BLaER1 treated with 17β-estradiol and CSF1 and Interleukin-3, amounts not matched to agents 10 nM and 100 nM (cell line): ENCODE data around the gene LUZP1.

Source experiments
- H3K27ac ChIP-seq, 11 experiments: shearing (Covaris generic); formaldehyde crosslinking; 2 replicates each; pipeline ENCODE4 v1.8.1; 2022
- H3K27me3 ChIP-seq, 11 experiments: shearing (Covaris generic); formaldehyde crosslinking; 2 replicates each; pipeline ENCODE4 v1.8.1; 2022
- H3K36me3 ChIP-seq, 11 experiments: shearing (Covaris generic); formaldehyde crosslinking; 2 replicates each; pipeline ENCODE4 v1.8.1; 2022
- H3K4me1 ChIP-seq, 10 experiments: shearing (Covaris generic); formaldehyde crosslinking; 2 replicates each; pipeline ENCODE4 v1.8.1; 2022
- H3K4me2 ChIP-seq, 11 experiments: shearing (Covaris generic); formaldehyde crosslinking; 2 replicates each; pipeline ENCODE4 v1.8.1; 2022
- H3K4me3 ChIP-seq, 10 experiments: shearing (Covaris generic); formaldehyde crosslinking; 2 replicates each; pipeline ENCODE4 v1.8.1; 2022
- H3K9ac ChIP-seq, 11 experiments: shearing (Covaris generic); formaldehyde crosslinking; 2 replicates each; pipeline ENCODE4 v1.8.1; 2022
- H3K9me3 ChIP-seq, 11 experiments: shearing (Covaris generic); formaldehyde crosslinking; replicated peaks in 1 of 11; 2 replicates each; pipeline ENCODE4 v1.8.1; 2022
- H4K20me1 ChIP-seq, 11 experiments: shearing (Covaris generic); formaldehyde crosslinking; 2 replicates each; pipeline ENCODE4 v1.8.1; 2022
- Cebpa-rat ChIP-seq, 11 experiments: shearing (Covaris generic); IDR thresholded peaks; 2 replicates each; pipeline ENCODE4 v1.8.1; 2022

Gene LUZP1

DNA sequence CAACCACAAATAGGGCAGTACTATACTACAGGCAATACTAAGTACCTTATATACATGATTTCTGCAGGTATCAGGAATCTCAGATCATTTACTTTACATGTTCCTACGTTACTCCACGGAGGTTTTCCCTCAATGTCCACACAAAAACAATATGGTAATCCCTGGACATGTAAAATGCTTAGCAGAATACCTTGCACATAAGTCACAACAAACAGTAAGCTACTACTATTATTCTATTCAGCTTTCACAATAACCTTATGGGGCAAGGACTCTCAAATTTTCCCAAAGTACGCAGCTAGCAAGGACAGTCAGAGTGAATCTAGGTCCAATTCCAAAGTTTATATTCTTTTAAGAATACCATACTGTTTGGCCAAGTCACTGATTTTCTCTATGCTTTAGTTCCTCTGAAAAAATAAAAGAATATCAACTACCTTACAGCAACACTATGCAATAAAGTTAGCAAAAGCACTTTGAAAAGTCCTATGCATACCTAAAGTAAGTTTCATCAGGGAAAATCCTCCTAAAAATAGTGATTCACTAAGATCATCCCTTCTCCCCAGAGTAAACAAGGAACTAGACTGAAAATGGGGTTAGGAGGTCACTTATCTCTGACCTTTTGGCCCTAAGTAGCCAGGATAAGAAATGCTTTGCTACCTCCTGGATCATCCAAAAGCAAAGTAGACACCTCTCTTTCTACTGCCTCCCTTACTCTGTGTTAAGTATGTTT lies 67.4 kb downstream of the LUZP1 start:
- Histone ChIP-seq H3K4me2 (peak overlapping the region; percentile 75 to 98 (median 88)), H3K27ac (peak overlapping the region; percentile 43 to 100 (median 96); a peak in 21 of 22 replicates), H4K20me1 (peaks cover 21 to 79% (median 27%) of the 10 kb centered on the region in 11 experiments; a peak in 19 of 22 replicates)

DNA sequence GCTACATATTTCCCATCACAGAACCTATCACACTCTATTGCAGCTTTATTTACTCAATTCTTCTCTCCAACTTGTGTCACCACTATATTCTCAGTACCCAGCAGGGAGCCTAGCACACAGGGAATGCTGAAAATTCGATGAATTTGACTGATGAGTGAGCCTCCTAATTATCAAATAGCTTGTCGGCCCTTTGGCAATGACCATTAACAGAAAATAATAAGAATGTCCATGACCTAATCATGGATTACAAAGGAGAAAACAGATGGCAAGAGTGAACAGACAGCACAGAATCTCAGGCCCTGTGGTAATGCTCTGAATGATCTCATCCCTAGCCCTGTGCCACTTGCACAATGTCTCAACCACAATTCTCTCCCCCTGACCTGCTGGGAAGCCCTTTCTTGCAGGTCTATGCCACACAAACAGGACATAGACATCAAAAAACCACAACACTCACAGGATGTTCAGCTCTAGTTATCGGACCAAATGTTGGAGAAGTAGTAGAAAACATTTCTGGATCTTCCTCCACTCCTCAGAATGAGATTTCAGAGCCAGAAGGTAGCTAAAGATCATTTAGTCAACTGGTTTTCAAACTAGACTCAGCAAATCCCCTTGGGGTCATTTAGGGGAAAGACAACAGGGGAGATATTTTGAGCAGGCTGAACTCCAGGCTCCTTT lies 68.4 kb downstream of the LUZP1 start:
- H3K9ac ChIP-seq = peak overlapping the region; percentile 53 to 88 (median 82); a peak in 21 of 22 replicates
- peaks cover 24 to 56% (median 43%) of the 10 kb centered on the region in 11 experiments for H3K36me3 ChIP-seq
- peak overlapping the region; percentile 75 to 98 (median 88) for H3K4me2 ChIP-seq
- H3K4me3 ChIP-seq = peak overlapping the region in 6 of 10 experiments; percentile 15 to 59 (median 38); a peak in 9 of 20 replicates
- peaks cover 49 to 79% (median 72%) of the 10 kb centered on the region in 10 experiments for H3K4me1 ChIP-seq
- peak in 10 of 11 experiments; percentile 77 to 100 (median 99); a peak in 19 of 22 replicates for TF ChIP-seq Cebpa-rat (IDR thresholded peaks at IDR 0.05)
- H3K9me3 ChIP-seq = no peaks in the 10 kb centered on the region
- H4K20me1 ChIP-seq = peaks cover 24 to 89% (median 34%) of the 10 kb centered on the region in 11 experiments; a peak in 19 of 22 replicates
- no peaks in the 10 kb centered on the region for H3K27me3 ChIP-seq
- H3K27ac ChIP-seq = peak overlapping the region; percentile 37 to 100 (median 96); a peak in 21 of 22 replicates

More for the DNA sequence above, 67.4 kb downstream of the LUZP1 start:
- Histone ChIP-seq H3K36me3 (peaks cover 30 to 56% (median 47%) of the 10 kb centered on the region in 11 experiments), H3K9ac (peak overlapping the region; percentile 45 to 88 (median 82); a peak in 21 of 22 replicates), H3K4me1 (peaks cover 49 to 90% (median 72%) of the 10 kb centered on the region in 10 experiments), H3K27me3 (no peaks in the 10 kb centered on the region), H3K4me3 (peak overlapping the region in 7 of 10 experiments; percentile 6 to 59 (median 38); a peak in 11 of 20 replicates), H3K9me3 (no peaks in the 10 kb centered on the region)
- no peak for TF ChIP-seq Cebpa-rat (IDR thresholded peaks at IDR 0.05)

DNA sequence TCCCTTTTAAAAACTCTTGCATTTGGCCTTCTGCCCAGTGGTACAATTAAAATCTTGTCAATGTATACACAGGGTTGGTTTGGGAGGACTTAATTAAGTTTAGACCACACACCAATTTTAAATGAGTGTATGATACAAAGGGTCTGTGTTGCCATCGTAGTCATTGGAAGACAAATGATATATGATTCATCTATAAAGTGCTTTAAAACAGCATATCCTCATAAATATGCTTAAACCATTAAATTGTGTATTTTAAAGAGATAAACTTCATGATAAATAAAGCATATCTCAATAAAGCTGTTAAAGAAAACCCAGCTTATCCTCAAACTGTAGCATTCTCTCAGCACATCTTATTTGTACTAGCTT lies 69.5 kb downstream of the LUZP1 start:
- Histone ChIP-seq H3K9me3 (no peaks in the 10 kb centered on the region), H3K9ac (peak overlapping the region in 10 of 11 experiments; percentile 63 to 88 (median 82); a peak in 19 of 22 replicates), H3K36me3 (peaks cover 25 to 56% (median 42%) of the 10 kb centered on the region in 11 experiments), H3K4me1 (peaks cover 49 to 69% (median 61%) of the 10 kb centered on the region in 10 experiments), H4K20me1 (peaks cover 31 to 88% (median 44%) of the 10 kb centered on the region in 11 experiments; a peak in 19 of 22 replicates), H3K4me3 (no peak overlapping the region), H3K27ac (peak overlapping the region; percentile 37 to 100 (median 96); a peak in 21 of 22 replicates), H3K4me2 (peak overlapping the region; percentile 75 to 98 (median 88)), H3K27me3 (no peaks in the 10 kb centered on the region)
- no peak for TF ChIP-seq Cebpa-rat (IDR thresholded peaks at IDR 0.05)

DNA sequence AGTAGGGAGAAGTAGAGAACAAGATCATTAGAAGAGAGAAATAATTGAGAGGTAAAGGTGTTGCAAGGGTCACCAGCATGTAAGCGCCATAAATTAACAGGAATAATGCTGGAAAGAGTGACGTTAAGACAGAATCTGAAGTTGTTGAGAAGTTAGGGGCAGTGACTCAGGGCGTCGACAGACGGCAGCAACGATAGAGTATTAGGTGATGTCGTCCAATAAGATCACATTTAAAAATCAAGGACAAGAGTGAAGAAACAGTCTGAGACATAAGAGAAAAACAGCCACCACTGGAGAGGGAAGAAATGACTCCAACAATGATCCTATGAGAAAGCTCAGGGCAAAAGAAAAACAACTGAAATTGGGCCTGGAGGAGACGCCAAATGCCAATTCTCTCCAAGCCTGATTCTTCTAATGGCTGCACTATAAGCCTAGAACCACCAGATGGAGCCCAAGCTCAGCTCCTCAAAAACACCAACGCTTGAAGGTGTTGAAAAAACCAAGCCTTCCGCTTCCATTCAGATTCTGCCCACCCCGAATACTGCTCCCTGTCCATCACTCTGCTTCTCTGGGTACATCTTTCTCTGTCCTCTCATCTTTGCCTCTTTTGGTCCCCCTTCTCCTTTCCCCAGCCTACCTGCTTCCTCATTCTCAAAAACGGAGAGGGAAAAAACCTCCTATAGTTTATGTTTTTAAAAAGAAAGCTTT lies 70.0 kb downstream of the LUZP1 start:
- Histone ChIP-seq H3K4me1 (peaks cover 49 to 65% (median 58%) of the 10 kb centered on the region in 10 experiments), H4K20me1 (peaks cover 31 to 88% (median 50%) of the 10 kb centered on the region in 11 experiments; a peak in 19 of 22 replicates)

GRCh38 chr1:23097316-23097715 lies 71.3 kb downstream of the LUZP1 start:
- Histone ChIP-seq H3K4me1 (peaks cover 36 to 52% (median 45%) of the 10 kb centered on the region in 10 experiments), H3K9ac (peak overlapping the region in 1 of 11 experiments; percentile 54; a peak in 2 of 22 replicates), H3K4me3 (no peak overlapping the region), H3K27ac (peak overlapping the region in 6 of 11 experiments; percentile 2 to 100 (median 96); a peak in 7 of 22 replicates), H3K27me3 (no peaks in the 10 kb centered on the region), H4K20me1 (peaks cover 35 to 77% (median 62%) of the 10 kb centered on the region in 11 experiments), H3K4me2 (no peak overlapping the region), H3K36me3 (peaks cover 40 to 71% (median 58%) of the 10 kb centered on the region in 11 experiments), H3K9me3 (no peaks in the 10 kb centered on the region)
- no peak for TF ChIP-seq Cebpa-rat (IDR thresholded peaks at IDR 0.05)

More for the DNA sequence above, 70.0 kb downstream of the LUZP1 start:
- Histone ChIP-seq H3K36me3 (peaks cover 27 to 58% (median 45%) of the 10 kb centered on the region in 11 experiments), H3K27me3 (no peaks in the 10 kb centered on the region), H3K4me2 (peak overlapping the region; percentile 75 to 98 (median 88)), H3K9ac (peak overlapping the region in 10 of 11 experiments; percentile 54 to 88 (median 82); a peak in 18 of 22 replicates), H3K9me3 (no peaks in the 10 kb centered on the region), H3K4me3 (no peak overlapping the region), H3K27ac (peak overlapping the region; percentile 37 to 100 (median 96); a peak in 20 of 22 replicates)
- no peak for TF ChIP-seq Cebpa-rat (IDR thresholded peaks at IDR 0.05)

- Histone ChIP-seq H3K27ac (no peak overlapping the region), H3K9me3 (no peaks in the 10 kb centered on the region)
These were observed 76.2 kb downstream of the LUZP1 start for GRCh38 chr1:23092447-23092846.

DNA sequence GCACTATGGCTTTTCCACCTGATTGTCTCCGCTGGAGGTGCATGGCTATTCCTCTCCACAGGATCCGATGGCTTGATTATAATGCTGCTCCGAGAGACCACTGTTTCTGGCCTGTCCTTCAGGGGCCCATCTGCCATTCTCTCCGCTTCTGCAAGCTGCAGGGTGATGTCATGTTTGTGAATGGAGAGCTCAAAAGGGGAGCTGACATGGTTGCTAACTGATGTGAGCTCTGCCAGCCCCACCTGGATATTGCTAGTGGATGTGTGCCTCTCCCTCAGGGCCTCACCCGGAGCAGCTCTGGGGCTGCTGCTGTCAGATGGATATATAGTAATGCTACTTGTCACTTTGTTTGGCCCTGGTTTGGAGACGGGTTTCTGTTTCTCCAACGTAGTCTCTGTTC lies 77.1 kb downstream of the LUZP1 start:
- Histone ChIP-seq H3K36me3 (peaks cover 90 to 100% (median 97%) of the 10 kb centered on the region in 11 experiments), H3K4me3 (no peak overlapping the region), H4K20me1 (peaks cover 23 to 100% (median 95%) of the 10 kb centered on the region in 11 experiments; a peak in 21 of 22 replicates), H3K9ac (no peak overlapping the region), H3K9me3 (no peaks in the 10 kb centered on the region), H3K4me2 (no peak overlapping the region), H3K27me3 (no peaks in the 10 kb centered on the region), H3K27ac (no peak overlapping the region), H3K4me1 (no peaks in the 10 kb centered on the region)
- no peak for TF ChIP-seq Cebpa-rat (IDR thresholded peaks at IDR 0.05)

More at GRCh38 chr1:23092447-23092846, 76.2 kb downstream of the LUZP1 start:
- Histone ChIP-seq H3K9ac (no peak overlapping the region), H3K4me2 (no peak overlapping the region), H3K4me1 (peaks cover 0 to 3% (median 0%) of the 10 kb centered on the region in 10 experiments; a peak in 4 of 20 replicates), H3K27me3 (no peaks in the 10 kb centered on the region), H4K20me1 (peaks cover 26 to 100% (median 95%) of the 10 kb centered on the region in 11 experiments; a peak in 21 of 22 replicates), H3K36me3 (peaks cover 85 to 100% (median 97%) of the 10 kb centered on the region in 11 experiments), H3K4me3 (no peak overlapping the region)
- TF ChIP-seq Cebpa-rat (IDR thresholded peaks at IDR 0.05) = no peak

DNA sequence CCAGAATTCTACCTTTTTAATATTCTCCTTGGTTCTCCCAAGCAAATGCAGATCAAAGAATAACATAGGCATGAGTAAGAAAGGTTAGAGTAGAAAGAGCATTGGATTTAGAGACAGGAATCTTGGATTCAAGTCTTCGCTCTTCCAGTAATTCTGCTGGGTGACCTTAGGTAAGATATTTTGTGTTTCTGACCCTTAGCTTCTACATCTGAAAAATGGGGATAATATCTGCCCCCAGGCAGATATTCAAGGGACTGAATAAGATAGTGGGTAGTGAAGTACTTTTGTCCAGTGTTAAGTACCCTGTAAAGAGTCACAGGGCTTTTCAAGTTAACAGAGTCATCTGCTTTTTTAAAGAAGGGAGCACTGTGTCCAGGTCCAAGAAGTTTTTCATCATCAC lies 78.6 kb downstream of the LUZP1 start:
- H3K36me3 ChIP-seq = peaks cover 96 to 100% (median 100%) of the 10 kb centered on the region in 11 experiments
- H3K9ac ChIP-seq = no peak overlapping the region
- 0 out of 20 replicates have a peak, but pooled peaks cover 0 to 6% (median 0%) of the 10 kb centered on the region in 10 experiments for H3K4me1 ChIP-seq
- no peak for TF ChIP-seq Cebpa-rat (IDR thresholded peaks at IDR 0.05)
- no peak overlapping the region for H3K4me3 ChIP-seq
- H3K27me3 ChIP-seq = no peaks in the 10 kb centered on the region
- H3K9me3 ChIP-seq = no peaks in the 10 kb centered on the region
- H3K4me2 ChIP-seq = no peak overlapping the region
- H4K20me1 ChIP-seq = peaks cover 21 to 100% (median 98%) of the 10 kb centered on the region in 11 experiments; a peak in 21 of 22 replicates
- no peak overlapping the region for H3K27ac ChIP-seq
